ENCODE results near the gene MARCKS.
A peak's percentile ranks its signal among the peaks of the same experiment; 100 is the strongest.

MARCKS gene

DNA sequence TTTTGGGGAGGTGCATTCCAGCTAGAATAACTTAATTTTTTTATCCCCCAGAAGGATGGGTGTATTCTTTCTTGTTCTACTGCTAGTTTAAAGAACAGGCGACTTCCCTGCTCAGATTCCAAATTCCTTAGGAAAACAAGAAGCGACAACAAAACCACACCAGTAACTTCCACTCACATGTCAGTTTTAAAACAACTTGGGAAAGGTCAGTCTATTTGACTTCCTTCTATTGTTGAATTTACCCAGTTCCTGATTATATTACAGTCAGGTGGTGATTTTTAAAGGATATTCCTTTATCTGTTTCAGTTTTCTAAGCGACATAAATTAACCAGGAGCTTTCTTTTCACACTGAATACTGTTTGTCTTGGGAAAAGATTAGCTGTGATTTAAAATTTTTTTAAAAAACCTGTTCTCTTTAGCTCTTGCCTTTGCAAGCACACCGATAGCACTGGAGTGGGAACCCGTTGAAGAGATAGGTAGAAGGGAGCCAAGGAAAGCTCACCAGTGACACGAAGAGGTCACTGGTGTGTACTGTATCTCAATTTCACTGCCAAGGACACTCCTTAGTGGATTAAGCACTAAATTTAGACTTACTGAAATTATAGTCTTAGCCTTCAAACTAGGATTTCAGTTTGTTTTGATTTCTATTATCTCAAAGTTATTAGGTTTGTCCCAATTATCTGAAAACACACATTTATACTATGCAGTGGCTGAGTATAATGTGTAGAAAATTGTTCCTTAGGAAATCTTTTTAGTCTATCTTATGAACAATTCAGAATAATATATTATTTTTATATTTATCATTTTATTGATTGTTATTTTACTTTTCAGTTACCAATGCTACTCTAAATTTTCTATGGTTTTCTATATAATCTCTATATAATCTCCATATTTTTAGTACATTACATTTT is 22.3 kb downstream of the MARCKS start:
- no peaks in the 10 kb centered on the region for H3K36me3 ChIP-seq (ENCODE audit: low read depth)
- TF ChIP-seq, protein P1, sequence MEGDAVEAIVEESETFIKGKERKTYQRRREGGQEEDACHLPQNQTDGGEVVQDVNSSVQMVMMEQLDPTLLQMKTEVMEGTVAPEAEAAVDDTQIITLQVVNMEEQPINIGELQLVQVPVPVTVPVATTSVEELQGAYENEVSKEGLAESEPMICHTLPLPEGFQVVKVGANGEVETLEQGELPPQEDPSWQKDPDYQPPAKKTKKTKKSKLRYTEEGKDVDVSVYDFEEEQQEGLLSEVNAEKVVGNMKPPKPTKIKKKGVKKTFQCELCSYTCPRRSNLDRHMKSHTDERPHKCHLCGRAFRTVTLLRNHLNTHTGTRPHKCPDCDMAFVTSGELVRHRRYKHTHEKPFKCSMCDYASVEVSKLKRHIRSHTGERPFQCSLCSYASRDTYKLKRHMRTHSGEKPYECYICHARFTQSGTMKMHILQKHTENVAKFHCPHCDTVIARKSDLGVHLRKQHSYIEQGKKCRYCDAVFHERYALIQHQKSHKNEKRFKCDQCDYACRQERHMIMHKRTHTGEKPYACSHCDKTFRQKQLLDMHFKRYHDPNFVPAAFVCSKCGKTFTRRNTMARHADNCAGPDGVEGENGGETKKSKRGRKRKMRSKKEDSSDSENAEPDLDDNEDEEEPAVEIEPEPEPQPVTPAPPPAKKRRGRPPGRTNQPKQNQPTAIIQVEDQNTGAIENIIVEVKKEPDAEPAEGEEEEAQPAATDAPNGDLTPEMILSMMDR (IDR thresholded peaks at IDR 0.05; ENCODE audit: poor library complexity, severe bottlenecking), result peak; percentile 92
- ATAC-seq (ENCODE audit: low read depth), result peak; percentile 98
- no peak for DNase-seq (ENCODE audit: low spot score)
- no peaks in the 10 kb centered on the region for H3K27me3 ChIP-seq (ENCODE audit: insufficient read depth, poor library complexity, severe bottlenecking)
- no peak overlapping the region for H3K4me3 ChIP-seq (ENCODE audit: severe bottlenecking)
- no peaks in the 10 kb centered on the region for H3K9me3 ChIP-seq (ENCODE audit: severe bottlenecking)
- H3K27ac ChIP-seq (ENCODE audit: poor library complexity, severe bottlenecking), result no peak overlapping the region
- no peaks in the 10 kb centered on the region for H3K4me1 ChIP-seq (ENCODE audit: insufficient read depth, poor library complexity, severe bottlenecking)

DNA sequence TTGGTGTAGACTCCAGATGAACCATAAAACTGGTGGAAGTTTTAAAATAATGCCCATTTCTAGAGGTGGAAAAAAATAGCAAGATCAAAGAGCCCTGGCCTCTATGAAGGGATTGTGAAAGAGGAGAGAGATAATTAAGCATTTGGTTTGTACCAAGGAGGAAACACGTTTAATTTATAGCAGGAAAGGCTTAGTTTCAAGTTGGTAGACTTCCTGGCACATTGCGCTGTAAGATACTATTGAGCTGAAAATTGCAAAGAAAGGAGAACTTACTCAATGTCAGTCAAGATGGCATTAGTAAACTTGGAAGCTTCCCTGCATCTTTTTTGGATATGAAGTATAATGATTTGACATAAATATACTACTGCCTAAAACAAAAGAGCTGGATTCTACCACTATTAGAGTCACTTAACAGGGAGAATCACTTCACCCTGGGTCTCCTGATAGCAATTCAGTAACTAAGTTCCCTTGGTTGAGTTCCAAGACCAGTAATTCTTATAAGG is 24.4 kb downstream of the MARCKS start:
- H3K4me3 ChIP-seq (ENCODE audit: severe bottlenecking), result no peak overlapping the region
- DNase-seq (ENCODE audit: low spot score), result no peak
- TF ChIP-seq, protein P1 (IDR thresholded peaks at IDR 0.05; ENCODE audit: poor library complexity, severe bottlenecking), result no peak

DNA sequence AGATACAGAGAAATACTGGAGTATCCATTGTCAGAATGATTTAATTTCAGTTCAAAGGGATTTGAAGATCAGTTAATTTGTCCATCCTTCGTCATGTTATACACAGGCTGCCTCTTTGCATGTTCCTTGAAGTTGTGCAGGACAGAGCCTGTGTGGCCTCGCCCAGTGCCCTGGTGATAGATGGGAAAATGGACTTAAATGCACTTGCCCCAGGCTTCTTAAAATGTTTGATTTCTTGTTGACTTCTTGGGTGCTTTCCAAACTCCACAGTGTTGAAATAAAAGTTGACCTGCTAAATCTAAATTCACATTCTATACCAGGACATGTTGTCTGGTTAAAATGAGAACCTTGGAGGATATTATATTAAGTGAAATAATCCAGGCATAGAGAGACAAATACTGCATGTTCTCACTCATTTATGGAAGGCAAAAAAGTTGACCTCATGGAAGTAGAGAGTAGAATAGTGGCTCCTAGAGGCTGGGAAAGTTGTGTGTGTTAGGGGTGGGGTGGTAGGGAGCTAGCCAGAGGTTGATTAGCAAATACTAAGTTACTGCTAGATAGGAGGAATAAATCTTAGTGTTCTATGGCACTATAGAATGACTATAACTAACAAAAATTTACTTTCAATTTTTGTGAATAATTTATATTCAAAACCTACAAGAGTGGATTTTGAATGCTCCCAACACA is 25.3 kb downstream of the MARCKS start:
- no peak overlapping the region for H3K4me3 ChIP-seq (ENCODE audit: severe bottlenecking)
- ATAC-seq (ENCODE audit: low read depth) (no peak), DNase-seq (ENCODE audit: low spot score) (no peak)
- H3K27ac ChIP-seq (ENCODE audit: poor library complexity, severe bottlenecking), result no peak overlapping the region
- TF ChIP-seq, protein P1 (IDR thresholded peaks at IDR 0.05; ENCODE audit: poor library complexity, severe bottlenecking), result no peak
- no peaks in the 10 kb centered on the region for H3K9me3 ChIP-seq (ENCODE audit: severe bottlenecking)
- no peaks in the 10 kb centered on the region for H3K36me3 ChIP-seq (ENCODE audit: low read depth)
- no peaks in the 10 kb centered on the region for H3K4me1 ChIP-seq (ENCODE audit: insufficient read depth, poor library complexity, severe bottlenecking)
- no peaks in the 10 kb centered on the region for H3K27me3 ChIP-seq (ENCODE audit: insufficient read depth, poor library complexity, severe bottlenecking)

More for the DNA sequence above, 24.4 kb downstream of the MARCKS start:
- Histone ChIP-seq H3K4me1 (ENCODE audit: insufficient read depth, poor library complexity, severe bottlenecking) (no peaks in the 10 kb centered on the region), H3K9me3 (ENCODE audit: severe bottlenecking) (no peaks in the 10 kb centered on the region), H3K36me3 (ENCODE audit: low read depth) (no peaks in the 10 kb centered on the region), H3K27me3 (ENCODE audit: insufficient read depth, poor library complexity, severe bottlenecking) (no peaks in the 10 kb centered on the region), H3K27ac (ENCODE audit: poor library complexity, severe bottlenecking) (no peak overlapping the region)
- no peak for ATAC-seq (ENCODE audit: low read depth)

- ATAC-seq (ENCODE audit: low read depth) (no peak), DNase-seq (ENCODE audit: low spot score) (no peak)
- no peak overlapping the region for H3K4me3 ChIP-seq (ENCODE audit: severe bottlenecking)
- H3K27ac ChIP-seq (ENCODE audit: poor library complexity, severe bottlenecking), result no peak overlapping the region
- TF ChIP-seq, protein P1 (IDR thresholded peaks at IDR 0.05; ENCODE audit: poor library complexity, severe bottlenecking), result no peak
- H3K4me1 ChIP-seq (ENCODE audit: insufficient read depth, poor library complexity, severe bottlenecking), result no peaks in the 10 kb centered on the region
- H3K9me3 ChIP-seq (ENCODE audit: severe bottlenecking), result no peaks in the 10 kb centered on the region
- H3K36me3 ChIP-seq (ENCODE audit: low read depth), result no peaks in the 10 kb centered on the region
- H3K27me3 ChIP-seq (ENCODE audit: insufficient read depth, poor library complexity, severe bottlenecking), result no peaks in the 10 kb centered on the region
Measured at GRCh38 chr6:113884011-113884410, 26.9 kb downstream of the MARCKS start.
